A549 (cell line): ENCODE measurements around the gene OXNAD1. TPM values are rescaled to one million over a fixed set of nuclear protein-coding genes. Genes with fewer than 3 reads are reported as not detected.

Experiments used
- ATAC-seq, 2 experiments: fragments of 200-7000 bp in 1 of 2; fragments of >200 bp in 1 of 2; cut with Nextera tagmentation in 1 of 2; cut with Tn5 transposase in 1 of 2; 3 replicates each; pipeline versions ENCODE4 v1.8.0 to v1.9.1; 2018 to 2020; ENCODE audit warnings: mild to moderate bottlenecking in 1 of 2, moderate library complexity in 1 of 2
- CTCF ChIA-PET: fragments of 300-600 bp; sonication (Branson Sonifier 250); formaldehyde crosslinking; extraction: SDS; loops from one replicate; lab custom pipeline; 2021; ENCODE audit warnings: antibody characterized with exemption, inconsistent platforms; lab: Yijun Ruan, JAX
- POLR2A ChIA-PET: fragments of 350-600 bp; formaldehyde crosslinking; extraction: SDS; loops from one replicate; lab custom pipeline; 2021; ENCODE audit warnings: antibody characterized with exemption, inconsistent platforms; lab: Yijun Ruan, JAX
- DNase-seq, 2 experiments: peaks; one replicate each; pipeline versions ENCODE4 v3.0.0 to v3.0.0-alpha.2; 2011 to 2016; ENCODE audit warnings: low read depth in 1 of 2, low spot score in 1 of 2
- FAIRE-seq: peaks from 2 replicates; lab custom pipeline; 2011; peaks lifted over from hg19 to GRCh38; lab: Jason Lieb, UNC
- H3K27ac ChIP-seq, 2 experiments: fragments of >200 bp; sonication (Bioruptor Twin); formaldehyde crosslinking; 3 replicates each; pipeline ENCODE4 v1.5.1; 2016 to 2017
- H3K4me1 ChIP-seq: fragments of >200 bp; sonication (Bioruptor Twin); formaldehyde crosslinking; 3 replicates; pipeline ENCODE4 v1.6.1; 2016
- H3K4me2 ChIP-seq: fragments of >200 bp; sonication (Bioruptor Twin); formaldehyde crosslinking; 3 replicates; pipeline ENCODE4 v1.6.1; 2016
- H3K4me3 ChIP-seq: fragments of >200 bp; sonication (Bioruptor Twin); formaldehyde crosslinking; 3 replicates; pipeline ENCODE4 v1.5.1; 2016
- H3K9me3 ChIP-seq: fragments of >200 bp; sonication (Bioruptor Twin); formaldehyde crosslinking; 3 replicates; pipeline ENCODE4 v1.6.1; 2016
- ATOH8 ChIP-seq: fragments of 250-450 bp; sonication (Bioruptor Pico); IDR thresholded peaks from 2 replicates; pipeline ENCODE4 v1.5.0; 2020; ENCODE audit warnings: low read depth, mild to moderate bottlenecking, moderate library complexity
- BCL3 ChIP-seq: fragments of >200 bp; sonication (Bioruptor Twin); formaldehyde crosslinking; IDR thresholded peaks from 3 replicates; pipeline ENCODE4 v1.6.1; 2016
- CBX8 ChIP-seq: fragments of 200-600 bp; sonication (generic); IDR thresholded peaks from 2 replicates; pipeline ENCODE4 v1.6.1; 2016
- CTCF ChIP-seq: fragments of >200 bp; sonication (Bioruptor Twin); formaldehyde crosslinking; IDR thresholded peaks from 3 replicates; pipeline ENCODE4 v1.5.1; 2016
- E2F6 ChIP-seq: IDR thresholded peaks from 2 replicates; pipeline ENCODE4 v1.6.1; 2012; ENCODE audit warnings: low read depth, borderline replicate concordance
- EHF ChIP-seq: fragments of 250-450 bp; sonication (Bioruptor Pico); IDR thresholded peaks from 2 replicates; pipeline ENCODE4 v1.5.0; 2020; ENCODE audit warnings: mild to moderate bottlenecking
- EHMT2 ChIP-seq: fragments of 200-600 bp; sonication (generic); IDR thresholded peaks from 2 replicates; pipeline ENCODE4 v1.6.1; 2016; ENCODE audit warnings: antibody characterized with exemption, low read depth, mild to moderate bottlenecking, moderate library complexity
- FOSB ChIP-seq: fragments of 250-450 bp; sonication (Bioruptor Pico); IDR thresholded peaks from 2 replicates; pipeline ENCODE4 v1.5.0; 2020; ENCODE audit warnings: mild to moderate bottlenecking, moderate library complexity
- FOXS1 ChIP-seq: fragments of 250-450 bp; sonication (Bioruptor Pico); IDR thresholded peaks from 2 replicates; pipeline ENCODE4 v1.5.0; 2020; ENCODE audit warnings: mild to moderate bottlenecking, moderate library complexity
- HEYL ChIP-seq: fragments of 250-450 bp; sonication (Bioruptor Pico); IDR thresholded peaks from 2 replicates; pipeline ENCODE4 v1.8.0; 2021; ENCODE audit warnings: mild to moderate bottlenecking, moderate library complexity
- KDM5A ChIP-seq: fragments of 200-600 bp; sonication (generic); IDR thresholded peaks from 2 replicates; pipeline ENCODE4 v1.6.1; 2016; ENCODE audit warnings: antibody characterized with exemption, mild to moderate bottlenecking
- MAFK ChIP-seq: fragments of 450-650 bp; IDR thresholded peaks from 2 replicates; pipeline ENCODE4 v1.6.1; 2014; ENCODE audit not compliant: partially characterized antibody
- NR3C1 ChIP-seq: fragments of >200 bp; sonication (Bioruptor Twin); formaldehyde crosslinking; IDR thresholded peaks from 3 replicates; pipeline ENCODE4 v1.6.1; 2017
- POLR2AphosphoS2 ChIP-seq: conservative IDR thresholded peaks from 2 replicates; pipeline ENCODE4 v1.6.1; 2012; ENCODE audit warnings: low read length, improper control_type of control experiment, inconsistent platforms
- RARB ChIP-seq: fragments of 250-450 bp; sonication (Bioruptor Pico); IDR thresholded peaks from 2 replicates; pipeline ENCODE4 v1.8.0; 2021; ENCODE audit warnings: mild to moderate bottlenecking, moderate library complexity
- RFX5 ChIP-seq: fragments of 450-650 bp; IDR thresholded peaks from 2 replicates; pipeline ENCODE4 v1.7.1; 2014; ENCODE audit warnings: antibody characterized with exemption, mild to moderate bottlenecking, moderate library complexity
- TFCP2L1 ChIP-seq: fragments of 250-450 bp; sonication (Bioruptor Pico); IDR thresholded peaks from 2 replicates; pipeline ENCODE4 v1.5.0; 2021; ENCODE audit warnings: mild to moderate bottlenecking
- TP53 ChIP-seq: fragments of 250-450 bp; sonication (Bioruptor Pico); IDR thresholded peaks from 2 replicates; pipeline ENCODE4 v1.5.0; 2021; ENCODE audit warnings: mild to moderate bottlenecking, moderate library complexity
- ZFP36 ChIP-seq: fragments of 450-650 bp; IDR thresholded peaks from 2 replicates; pipeline ENCODE4 v1.6.1; 2014; ENCODE audit warnings: borderline replicate concordance; ENCODE audit not compliant: partially characterized antibody
- ZNF302 ChIP-seq: fragments of 250-450 bp; sonication (Bioruptor Pico); IDR thresholded peaks from 2 replicates; pipeline ENCODE4 v1.9.0; 2021; ENCODE audit warnings: inconsistent platforms, mild to moderate bottlenecking, moderate library complexity
- ZSCAN20 ChIP-seq: fragments of 250-450 bp; sonication (Bioruptor Pico); IDR thresholded peaks from 2 replicates; pipeline ENCODE4 v1.8.0; 2022; ENCODE audit warnings: mild to moderate bottlenecking, moderate library complexity
- WGBS: methylation state at CpG from one replicate; pipeline ENCODE4 v1.1.6; 2017; ENCODE audit errors: missing lambda C conversion rate; 5-methylcytosine and 5-hydroxymethylcytosine counted together
- polyA plus RNA-seq, 4 experiments: library from polyadenylated mRNA; depleted of rRNA in 3 of 4; stranded (reverse); fragments of >200 nt; fragmentation: RNase III in 1 of 4; extraction: RNeasy Plus Mini Kit Qiagen cat#74134 plus additional on column Dnase treatment in 1 of 4; gene quantifications; 2 replicates in 3 of 4; 3 replicates in 1 of 4; pipeline ENCODE4 v1.2.3, GENCODE V29; 2011 to 2017

Gene OXNAD1
- polyA plus RNA-seq, 2 of the 4 experiments (the other 2 are of a cell fraction): 8.8 to 25.9 TPM

GRCh38 chr3:16303037-16303575, 38.1 kb downstream of the OXNAD1 start (continued):
- no peak for TF ChIP-seq BCL3
- TF ChIP-seq HEYL (CRISPR knock-in tag): no peak
- no peak for TF ChIP-seq EHMT2

- POLR2A ChIA-PET: interaction anchor here (0.6 kb wide), 1 partner anchor 11 kb away, joined by 3 read pairs; no protein-coding TSS in a partner anchor
- TF ChIP-seq CBX8: no peak
- TF ChIP-seq KDM5A: no peak
- TF ChIP-seq ZSCAN20: no peak
- no peak for TF ChIP-seq CTCF
- TF ChIP-seq RFX5: no peak
- TF ChIP-seq FOSB (CRISPR knock-in tag): no peak
- no peak for TF ChIP-seq ATOH8
- TF ChIP-seq FOXS1 (CRISPR knock-in tag): no peak
- TF ChIP-seq NR3C1: no peak
- TF ChIP-seq TFCP2L1: no peak
- TF ChIP-seq ZFP36: no peak
- no peak for TF ChIP-seq HEYL (CRISPR knock-in tag)
- TF ChIP-seq ZNF302: no peak
- no peak for TF ChIP-seq POLR2AphosphoS2
- TF ChIP-seq E2F6: no peak
- no peak for TF ChIP-seq TP53 (CRISPR knock-in tag)
- TF ChIP-seq RARB (CRISPR knock-in tag): no peak
- no peak for TF ChIP-seq EHF (CRISPR knock-in tag)
- TF ChIP-seq MAFK: no peak
- FAIRE-seq (no peak), DNase-seq (no peak), ATAC-seq (no peak)
- CTCF ChIA-PET: interaction anchor here (0.9 to 2.4 kb wide), 2 partner anchors 14 kb away, joined by 5 to 8 read pairs; no protein-coding TSS in a partner anchor
- Histone ChIP-seq H3K4me3 (no peak overlapping the region), H3K4me1 (no peaks in the 10 kb centered on the region), H3K4me2 (no peak overlapping the region), H3K27ac (no peak overlapping the region), H3K9me3 (no peaks in the 10 kb centered on the region)
- WGBS: 94% methylated on average over 2 of the region's 2 CpGs
Observed at GRCh38 chr3:16304061-16305010, 39.3 kb downstream of the OXNAD1 start.
